ENCODE results near the gene OAF.
"Not testable (repeated sequence)": the region's sequence is repeated elsewhere in the genome, so short reads cannot be mapped to it uniquely, and the experiment has no call there.

The OAF gene

DNA sequence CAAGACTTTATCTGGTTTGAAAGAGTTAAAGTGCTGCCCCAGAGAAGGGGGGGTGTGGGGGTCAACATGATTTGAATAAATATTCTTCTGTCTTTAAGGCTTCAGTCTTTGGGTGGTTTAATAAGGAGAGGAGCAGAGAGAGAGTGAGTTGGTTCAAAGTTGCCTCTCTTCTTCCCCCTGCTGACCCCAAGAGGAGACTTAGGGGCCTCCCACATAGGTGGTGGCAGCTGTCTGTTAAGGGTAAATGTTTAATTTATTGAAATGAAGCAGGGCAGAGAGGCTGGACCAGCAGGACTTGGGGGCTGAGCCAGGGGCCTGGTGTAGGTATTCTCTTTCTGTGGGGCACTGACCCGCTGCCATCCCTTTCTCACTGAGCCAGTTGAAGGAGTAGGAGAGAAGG, 34.6 kb downstream of the OAF start:
- no peak for DNase-seq

DNA sequence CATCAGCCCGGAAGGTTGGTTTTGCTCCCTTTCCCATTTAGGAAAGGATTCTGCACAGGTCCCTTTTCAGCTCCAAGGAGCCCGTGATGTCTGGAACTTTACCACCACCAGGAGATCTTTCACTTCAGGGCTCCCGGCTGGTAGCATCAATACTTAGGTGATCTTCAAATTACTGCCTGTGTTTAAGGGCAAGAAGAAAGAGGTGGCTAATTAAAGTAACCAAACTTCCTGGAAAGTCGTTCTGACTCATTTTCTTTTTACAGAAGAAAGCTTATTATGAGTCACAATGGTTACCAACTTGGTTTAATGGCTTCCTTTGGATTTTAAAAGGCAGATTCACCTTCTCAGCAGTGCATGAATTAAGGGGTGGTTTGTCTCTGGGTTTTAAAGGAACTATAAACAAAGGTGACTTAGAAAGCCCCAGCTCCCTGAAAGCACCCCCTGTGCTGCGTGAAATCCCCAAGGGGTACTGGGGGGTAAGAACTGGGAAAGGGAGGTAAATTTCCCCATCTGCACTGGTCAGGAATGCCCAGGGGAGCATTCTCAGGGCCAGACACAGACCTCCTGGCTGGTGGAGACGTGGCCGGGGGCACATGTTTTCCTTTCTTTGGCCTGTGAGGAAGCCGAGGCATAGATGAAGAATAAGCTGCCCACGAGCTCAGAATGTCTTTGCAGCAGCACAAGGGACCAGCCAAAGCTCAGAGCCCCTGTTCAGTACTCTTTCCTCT, 37.9 kb downstream of the OAF start:
- no peak for DNase-seq

DNA sequence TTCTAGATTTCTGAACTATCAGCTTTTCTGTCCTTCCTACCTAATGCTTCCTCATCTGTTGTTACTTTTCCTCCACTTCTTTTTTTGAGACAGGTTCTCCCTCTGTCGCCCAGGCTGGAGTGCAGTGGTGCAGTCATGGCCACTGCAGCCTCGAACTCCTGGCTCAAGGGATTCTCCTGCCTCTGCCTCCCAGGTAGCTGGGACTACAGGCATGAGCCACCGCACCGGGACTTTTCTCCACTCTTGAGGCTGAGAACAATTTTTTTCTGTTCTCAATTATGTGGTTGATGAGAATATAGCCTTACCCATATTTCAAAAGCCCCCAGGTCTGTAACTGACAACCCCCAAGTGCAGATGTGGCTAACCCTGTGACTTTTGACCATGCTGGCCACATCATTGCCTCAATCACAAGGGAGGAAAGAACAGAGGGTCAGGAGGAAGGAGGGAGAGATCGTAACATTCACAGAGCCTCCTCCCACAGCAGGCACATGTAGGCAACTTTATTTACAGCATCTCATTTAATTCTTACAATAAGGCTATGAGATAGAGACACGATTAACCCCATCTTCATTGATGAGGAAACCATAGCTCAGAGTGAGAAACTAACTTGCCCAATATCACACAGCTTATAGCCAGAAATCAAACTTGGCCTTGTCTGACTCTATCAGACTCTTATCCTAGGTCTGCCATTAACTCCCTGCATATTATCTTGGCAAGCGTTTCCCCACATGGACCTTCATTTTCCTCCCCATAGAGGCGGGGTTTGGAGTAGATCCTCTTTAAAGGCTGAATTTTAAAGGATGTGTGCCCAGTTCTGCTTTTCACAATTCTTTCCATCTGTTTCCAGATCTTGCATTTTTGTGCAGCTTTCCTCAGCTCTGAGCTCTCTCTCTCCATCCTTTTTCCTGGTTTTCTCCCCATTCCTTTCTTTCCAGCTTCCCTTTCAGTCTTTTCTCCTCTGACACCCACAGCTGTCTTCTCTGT, 38.7 kb downstream of the OAF start:
- DNase-seq, result no peak

DNA sequence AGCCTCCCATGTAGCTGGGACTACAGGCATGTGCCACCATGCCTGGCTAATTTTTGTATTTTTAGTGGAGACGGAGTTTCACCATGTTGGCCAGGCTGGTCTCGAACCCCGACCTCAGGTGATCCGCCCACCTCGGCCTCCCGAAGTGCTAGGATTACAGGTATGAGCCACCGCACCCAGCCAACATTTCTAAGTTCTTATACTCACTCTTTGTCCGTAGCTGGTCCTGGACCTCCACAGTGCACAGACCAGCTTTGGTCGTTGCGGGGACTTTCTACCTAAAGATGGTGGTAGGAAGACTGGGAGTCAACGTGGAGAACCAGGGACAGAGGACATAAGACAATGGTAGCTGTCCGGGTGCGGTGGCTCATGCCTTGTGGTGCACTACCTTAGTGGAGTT, 42.5 kb downstream of the OAF start:
- not testable (repeated sequence) for DNase-seq

DNA sequence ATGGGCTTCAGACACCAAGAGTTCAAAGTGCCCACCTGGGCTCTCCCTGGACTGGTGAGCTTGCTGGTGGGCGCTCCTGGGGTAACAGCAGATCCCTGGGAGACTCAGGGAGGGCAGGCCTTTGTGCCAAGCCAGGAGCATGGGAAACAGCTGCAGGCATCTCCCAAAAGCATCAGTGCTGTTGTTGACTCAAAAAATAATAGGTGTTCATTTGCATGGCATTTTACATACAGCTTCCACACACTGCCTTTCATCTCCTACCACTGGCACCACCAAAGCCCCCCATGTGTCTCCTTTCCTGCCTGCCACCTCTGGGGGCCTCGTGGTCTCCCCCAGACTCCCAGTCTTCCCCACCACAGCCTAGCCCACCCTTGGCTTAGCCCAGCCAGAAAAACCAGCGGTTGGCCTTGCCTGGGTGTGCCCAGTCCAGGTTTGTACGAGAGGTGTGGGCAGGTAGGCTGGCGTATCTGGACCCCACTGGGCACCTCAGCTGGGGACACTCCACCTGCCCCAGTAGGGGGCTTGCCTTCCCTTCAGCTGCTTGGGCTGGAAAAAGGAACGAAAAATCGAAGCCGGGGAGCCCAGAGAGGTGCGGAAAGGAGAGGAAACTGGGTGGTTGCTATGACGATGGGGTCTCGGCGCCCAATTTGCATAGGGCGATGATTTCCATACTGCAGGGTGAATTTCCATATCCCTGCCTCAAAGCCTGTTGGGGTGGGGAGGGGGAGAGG, 44.1 kb downstream of the OAF start:
- DNase-seq, result no peak

DNA sequence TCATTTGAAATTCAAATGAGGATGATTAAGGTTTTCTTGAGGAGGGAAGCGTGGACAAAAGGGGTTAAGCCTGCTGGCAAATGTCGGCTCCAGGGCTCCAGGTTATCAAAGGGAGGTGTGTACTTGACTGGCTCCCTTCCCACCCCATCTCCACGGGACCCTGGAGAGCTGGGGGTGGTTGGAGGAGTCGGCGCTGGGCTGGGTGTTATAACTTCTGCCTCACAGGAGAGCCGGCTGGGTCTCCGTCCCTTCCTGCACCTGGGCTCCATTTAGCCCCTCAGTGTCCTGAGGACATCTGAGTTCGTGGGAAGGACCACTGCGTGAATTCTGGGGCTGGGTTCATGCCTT, 44.7 kb downstream of the OAF start:
- DNase-seq, result no peak

DNA sequence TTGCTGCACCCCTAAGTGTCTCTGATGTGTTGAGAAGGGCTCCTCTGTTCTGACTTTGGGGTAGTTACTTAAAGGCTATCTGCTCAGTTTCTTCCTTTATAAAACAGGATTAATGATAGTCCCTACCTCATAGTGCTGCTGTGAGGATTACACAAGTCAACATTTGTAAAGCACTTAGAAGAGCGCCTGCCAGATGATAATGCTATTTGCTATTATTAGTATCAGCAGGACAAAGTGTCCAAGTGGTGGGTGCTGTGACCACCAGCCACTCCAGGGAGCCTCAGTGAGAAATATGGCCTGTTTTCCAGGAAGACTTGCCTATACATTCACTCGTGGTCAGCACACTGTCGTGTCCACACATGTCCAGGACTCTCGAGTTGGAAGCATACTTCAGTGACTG, 45.3 kb downstream of the OAF start:
- no peak for DNase-seq

DNA sequence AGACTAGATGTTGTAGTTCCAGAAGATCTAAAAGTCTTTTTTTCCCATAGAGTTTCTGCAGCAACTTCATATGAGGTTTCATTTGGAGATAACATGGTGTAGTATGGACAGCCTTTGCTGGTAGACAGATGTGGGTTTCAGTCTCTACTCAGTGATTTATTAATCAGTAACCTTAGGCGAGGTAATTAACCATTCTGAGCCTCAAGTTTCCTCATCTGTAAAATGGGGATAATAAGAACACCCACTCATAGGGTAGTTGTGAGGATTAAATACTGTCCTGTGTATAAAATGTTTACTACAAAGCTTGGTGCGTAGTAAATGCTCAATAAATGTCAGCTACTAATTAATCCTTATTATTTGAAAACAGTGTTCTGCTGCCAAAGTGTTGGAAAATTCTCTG, 45.9 kb downstream of the OAF start:
- no peak for DNase-seq

DNA sequence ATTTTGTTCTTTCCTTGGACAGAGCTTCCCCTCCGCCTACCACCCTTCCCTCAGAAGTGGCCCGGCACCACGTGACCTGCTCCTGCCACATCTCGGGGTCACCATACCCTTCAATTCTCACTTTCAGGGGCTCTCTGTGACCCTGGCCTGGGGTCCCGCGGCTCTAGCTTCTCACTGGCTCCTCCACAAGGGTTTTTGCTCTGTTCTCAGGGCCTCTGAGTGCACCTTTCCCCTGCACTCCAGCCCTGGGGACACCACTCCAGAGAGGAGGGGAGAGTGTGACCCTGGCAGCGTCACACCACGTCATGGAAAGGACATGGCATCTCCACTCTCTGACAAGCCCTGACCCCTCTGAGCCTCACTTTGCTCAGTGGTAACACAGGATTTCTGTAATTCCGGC, 46.5 kb downstream of the OAF start:
- DNase-seq, result no peak

DNA sequence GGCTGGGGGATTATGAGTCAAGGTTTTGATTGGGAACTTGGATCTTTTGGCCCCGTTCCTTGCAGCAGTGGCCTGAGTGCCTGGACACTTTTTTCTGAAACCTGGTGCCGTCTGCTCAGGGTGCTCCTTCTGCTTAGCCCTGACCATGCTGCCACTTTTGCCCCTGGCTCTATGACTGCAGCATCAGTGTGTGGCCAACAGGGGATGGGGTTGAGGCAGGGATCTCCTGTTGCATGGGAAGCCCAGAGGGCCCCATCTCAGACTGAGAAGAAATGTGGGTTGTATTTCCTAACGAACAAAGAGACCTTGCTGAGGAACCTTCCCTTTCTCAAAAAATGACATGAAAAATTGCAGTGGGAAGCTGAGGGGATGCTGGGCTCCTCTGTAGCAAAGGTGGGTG, 47.8 kb downstream of the OAF start:
- no peak for DNase-seq

DNA sequence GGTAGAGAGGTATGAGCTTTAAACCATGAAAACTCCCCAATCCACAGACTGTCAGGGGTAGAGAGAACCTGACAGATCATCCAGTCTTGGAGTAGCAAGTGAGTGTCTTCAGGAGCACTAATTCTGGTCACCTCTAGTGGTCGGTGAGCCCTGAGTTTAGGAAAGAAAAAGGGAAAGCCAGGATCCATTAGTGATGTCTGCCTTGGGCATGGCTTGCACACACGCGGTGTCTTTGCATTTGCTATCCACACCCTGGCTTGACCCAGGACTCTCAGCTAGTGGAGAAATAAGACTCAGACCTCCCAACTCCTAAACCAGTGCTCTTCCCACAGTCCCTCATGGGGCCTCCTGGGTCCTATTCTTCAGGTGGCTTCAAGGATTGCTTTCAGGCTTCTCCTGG, 48.4 kb downstream of the OAF start:
- no peak for DNase-seq

DNA sequence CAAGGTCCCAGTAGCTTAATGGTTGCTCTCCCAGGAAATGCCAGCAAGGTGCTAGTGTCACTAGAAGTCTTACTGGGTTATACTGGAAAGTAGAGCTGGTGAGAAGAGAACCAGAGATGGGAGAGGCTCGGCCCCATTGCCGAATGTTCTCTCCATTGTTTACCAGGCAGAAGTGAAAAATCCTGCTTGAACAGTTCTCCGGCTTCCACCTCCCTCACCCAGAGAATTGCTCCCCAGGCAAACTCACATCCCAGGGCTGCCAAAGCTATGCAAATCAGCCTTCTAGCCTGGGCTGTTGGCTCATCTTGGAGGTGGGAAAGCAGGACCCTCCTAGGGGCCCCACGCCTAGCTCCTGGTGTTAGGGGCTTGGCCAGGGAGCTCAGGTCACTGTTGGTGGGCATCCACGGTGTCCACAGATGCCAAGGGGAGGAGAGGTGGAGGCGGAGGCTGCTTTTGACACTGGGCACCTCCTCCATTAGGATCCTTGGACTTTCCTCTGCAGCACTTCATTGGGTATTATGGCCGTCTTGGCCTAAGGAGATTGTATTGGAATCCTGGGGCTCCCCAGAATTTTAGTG, 49.2 kb downstream of the OAF start:
- DNase-seq, result no peak

DNA sequence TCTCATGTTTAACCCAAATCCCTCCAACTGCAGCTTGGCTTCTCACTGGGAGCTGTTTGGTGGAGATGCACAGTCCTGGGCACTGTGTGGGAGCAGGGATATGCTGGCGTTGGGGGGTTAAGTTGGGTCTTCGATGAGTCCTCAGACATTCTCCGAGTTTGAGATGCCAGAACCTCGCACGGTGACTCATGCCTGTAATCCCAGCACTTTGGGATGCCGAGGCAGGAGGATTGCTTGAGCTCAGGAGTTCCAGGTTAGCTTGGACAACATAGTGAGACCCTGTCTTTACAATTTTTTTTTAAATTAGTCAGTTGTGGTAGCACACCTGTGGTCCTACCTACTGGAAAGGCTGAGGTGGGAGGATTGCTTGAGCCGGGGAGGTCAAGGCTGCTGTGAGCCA, 49.8 kb downstream of the OAF start:
- DNase-seq, result no peak

DNA sequence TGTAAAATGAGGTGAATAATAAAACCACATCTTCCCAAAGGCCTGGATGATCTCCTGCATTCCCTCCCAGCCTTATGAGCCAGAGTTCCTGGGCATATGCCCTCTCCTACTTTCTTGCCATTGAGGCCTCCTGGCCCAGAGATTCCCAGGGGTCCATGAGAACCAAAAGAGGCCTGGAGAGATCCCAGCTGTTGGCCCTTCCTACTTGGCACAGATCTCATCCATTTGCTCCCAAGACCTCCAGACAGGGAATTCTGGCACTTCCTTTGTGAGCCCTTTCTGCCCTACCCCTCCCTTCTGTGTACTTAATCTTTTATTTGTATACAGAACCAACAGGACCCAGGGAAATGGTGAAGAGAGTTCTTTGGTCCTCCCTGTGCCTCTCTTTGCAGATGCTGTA, 50.5 kb downstream of the OAF start:
- DNase-seq, result no peak

DNA sequence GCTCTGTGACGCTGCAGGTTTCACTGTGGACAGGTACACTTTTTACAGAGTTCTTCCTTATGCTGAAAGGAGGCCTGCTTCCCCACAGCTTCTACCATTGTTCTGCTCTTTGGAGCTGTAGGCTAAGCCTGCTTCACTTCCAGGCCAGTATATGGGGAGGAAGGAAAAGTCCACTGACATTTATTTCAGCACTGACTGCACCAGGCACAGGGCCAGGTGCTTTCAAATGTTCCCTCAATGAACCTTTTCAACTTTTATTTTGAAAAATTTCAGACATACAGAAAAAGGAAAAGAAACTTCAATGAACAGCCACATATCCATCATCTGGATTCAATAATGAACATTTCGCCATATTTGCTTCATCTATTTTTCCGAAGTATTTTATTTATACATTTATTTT, 51.1 kb downstream of the OAF start:
- DNase-seq, result no peak

DNA sequence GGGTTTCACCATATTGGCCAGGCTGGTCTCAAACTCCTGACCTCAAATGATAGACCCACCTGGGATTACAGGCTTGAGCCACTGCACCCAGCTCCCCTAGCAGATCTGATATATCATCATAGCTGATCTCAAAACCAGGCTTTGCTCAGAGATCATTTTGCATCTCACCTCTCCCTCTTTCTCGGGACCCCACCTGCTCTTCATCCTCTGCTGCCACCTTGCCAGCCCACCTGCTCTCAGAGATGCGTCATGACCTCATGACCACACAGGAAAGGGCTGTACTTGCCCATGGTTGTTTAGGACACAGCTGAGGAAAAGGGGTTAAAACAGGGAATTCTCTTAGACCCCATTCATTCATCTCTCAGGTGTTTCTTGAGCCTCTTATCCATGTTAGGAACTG, 56.5 kb downstream of the OAF start:
- DNase-seq, result no peak

DNA sequence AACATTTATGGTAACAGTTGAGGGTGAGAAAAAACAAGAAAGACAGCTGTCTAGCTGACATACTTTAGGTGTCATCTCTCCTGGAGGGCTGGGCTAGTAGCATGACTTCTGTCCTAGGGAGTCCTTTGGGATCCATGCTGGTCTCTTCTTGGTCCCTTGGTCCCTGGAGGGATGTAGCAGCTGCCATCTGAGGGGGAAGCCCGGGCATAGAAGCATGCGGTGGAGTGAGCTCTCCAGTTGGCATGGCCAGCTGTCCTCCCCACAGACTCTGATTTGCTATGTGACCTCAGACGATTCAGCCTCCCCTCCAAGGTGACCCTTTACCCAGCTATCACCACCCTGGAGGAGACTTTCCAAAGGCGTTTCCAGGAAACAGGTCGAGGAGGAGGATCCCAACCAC, 57.9 kb downstream of the OAF start:
- no peak for DNase-seq

DNA sequence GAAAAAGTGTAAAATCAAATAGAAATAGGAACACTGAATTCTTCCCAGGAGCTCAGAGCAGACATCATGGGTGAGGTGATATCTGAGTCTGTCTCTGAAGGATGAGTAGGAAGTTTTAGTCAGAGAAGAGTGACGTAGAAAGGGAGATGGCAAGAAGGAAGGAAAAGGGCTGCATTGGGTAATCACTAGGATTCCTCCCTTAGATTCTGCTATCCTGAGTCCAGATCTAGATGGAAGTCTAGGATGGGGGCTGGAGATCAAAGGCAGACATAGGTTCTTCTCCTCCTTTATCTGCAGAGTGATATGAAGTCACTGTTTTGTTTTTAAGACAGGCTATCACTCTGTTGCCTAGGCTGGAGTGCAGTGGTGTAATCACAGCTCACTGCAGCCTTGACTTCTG, 59.6 kb downstream of the OAF start:
- DNase-seq, result no peak

DNA sequence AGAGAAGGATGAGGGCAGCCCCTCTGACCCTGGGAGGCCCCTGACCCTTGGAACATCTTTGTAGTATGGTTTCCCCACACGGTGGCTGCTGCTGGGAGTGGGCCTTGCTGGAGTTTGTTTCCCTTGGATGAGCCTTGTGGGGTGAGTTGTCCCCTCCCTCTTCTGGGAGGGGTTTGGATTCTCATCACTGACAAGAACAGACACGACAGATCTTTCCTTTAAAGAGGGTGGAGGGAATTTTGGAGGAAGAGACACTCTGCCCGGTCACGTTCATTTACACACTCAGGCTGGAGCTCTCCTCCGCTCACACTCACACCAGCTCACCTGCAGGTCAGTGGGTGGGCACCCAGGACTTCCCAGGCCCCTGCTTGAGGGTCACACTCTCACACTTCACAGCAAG, 60.8 kb downstream of the OAF start:
- no peak for DNase-seq

DNA sequence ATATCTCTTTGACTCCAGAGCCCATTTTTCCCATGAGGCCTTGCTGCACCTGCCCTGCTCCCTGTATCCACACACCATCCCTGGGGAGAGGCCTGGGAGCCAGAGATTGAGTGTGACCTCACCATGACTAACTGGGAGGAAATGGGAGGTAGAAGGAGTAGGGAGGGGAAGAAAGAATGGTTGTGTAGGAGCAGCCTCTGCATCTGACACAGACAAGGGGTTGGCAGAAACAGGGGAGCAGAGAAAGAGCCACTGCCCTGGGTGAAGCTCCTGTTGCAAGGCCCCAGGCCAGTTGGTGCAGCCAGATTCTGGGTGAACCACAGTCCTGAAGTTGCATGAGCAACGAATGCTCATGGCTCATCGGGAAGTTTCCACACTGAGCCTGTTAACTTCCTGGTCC, 61.5 kb downstream of the OAF start:
- no peak for DNase-seq

DNA sequence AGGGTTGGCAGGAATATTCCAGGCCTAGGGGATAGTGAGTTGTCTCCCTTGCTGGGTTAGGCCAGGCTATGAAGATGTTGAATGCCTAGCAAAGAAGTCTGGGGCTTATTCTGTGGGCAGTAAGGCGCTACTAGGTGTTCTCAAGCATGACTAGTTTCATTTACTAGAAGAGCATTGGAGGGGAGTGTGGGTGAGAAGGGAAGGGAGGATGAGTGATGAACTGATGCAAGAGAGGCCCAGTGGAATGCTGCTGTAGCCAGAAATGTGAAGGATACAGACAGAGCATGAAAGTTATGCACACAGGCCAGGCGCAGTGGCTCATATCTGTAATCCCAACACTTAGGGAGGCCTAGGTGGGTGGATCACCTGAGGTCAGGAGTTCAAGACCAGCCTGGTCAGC, 62.6 kb downstream of the OAF start:
- DNase-seq, result no peak

DNA sequence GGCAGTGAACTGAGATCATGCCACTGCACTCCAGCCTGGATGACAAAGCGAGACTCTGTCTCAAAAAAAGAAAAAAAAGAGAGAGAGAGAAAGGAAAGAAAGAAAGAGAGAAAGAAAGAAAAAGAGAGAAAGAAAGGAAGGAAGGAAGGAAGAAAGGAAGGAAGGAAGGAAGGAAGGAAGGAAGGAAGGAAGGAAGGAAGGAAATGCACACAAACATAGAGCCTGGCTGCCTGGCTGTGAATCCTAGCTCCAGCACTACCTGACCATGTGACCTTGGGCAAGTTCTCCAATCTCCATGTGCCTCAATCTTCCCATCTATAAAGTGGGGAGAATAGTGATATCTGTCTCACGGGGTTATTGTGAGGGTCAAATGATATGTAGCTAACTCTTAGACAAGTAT, 63.1 kb downstream of the OAF start:
- not testable (repeated sequence) for DNase-seq

DNA sequence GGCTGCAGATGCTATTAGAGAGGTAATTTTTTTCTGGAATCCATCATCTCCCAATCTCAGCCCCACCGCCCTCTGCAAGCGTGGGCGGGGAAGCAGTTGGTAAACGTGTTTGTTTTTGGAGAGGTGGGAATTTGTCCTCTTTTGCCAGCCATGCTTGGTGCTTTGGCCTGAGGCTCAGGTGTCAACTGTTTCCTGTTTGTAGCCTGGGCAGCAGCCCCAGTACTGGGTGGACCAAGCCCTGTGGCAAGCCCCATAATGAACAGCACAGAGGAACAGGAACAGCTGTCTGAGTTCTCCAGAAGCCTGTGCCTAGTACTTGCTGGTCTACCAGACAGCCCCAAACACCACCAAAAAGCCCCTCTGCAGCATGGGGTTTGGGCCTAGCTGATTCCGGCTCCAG, 68.7 kb downstream of the OAF start:
- no peak for DNase-seq

All from SIG-M5 (cell line).